ENCODE measurements around the gene EVI5L. TPM values are rescaled to one million over a fixed set of nuclear protein-coding genes. Genes with fewer than 3 reads are reported as not detected.
"Not testable (repeated sequence)": the region's sequence is repeated elsewhere in the genome, so short reads cannot be mapped to it uniquely, and the experiment has no call there.

EVI5L gene
- total RNA-seq, 1 donor from 2014 or later, result 9.6 TPM

DNA sequence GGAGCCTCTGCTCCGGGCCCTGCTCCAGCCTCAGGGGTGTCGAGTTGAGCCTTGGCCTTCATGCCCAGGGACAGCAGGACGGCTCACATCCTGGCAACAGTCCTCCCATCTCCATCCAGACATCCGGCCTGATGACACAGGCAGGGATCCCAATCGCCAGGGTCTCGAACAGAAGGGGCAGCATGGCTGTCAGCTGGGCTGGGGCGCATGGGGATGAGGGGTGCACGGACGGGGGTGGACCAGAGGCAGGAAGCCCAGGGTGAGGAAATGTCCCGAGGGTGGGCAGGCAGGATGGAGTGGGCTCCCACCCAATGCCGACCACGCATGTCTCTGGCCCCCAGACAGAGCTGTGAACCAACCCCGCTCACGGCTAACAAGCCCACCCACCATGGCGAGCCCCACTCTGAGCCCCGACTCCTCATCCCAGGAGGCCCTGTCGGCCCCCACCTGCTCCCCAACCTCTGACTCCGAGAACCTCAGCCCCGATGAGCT, 16.2 kb downstream of the EVI5L start:
- ATAC-seq, result no peak

DNA sequence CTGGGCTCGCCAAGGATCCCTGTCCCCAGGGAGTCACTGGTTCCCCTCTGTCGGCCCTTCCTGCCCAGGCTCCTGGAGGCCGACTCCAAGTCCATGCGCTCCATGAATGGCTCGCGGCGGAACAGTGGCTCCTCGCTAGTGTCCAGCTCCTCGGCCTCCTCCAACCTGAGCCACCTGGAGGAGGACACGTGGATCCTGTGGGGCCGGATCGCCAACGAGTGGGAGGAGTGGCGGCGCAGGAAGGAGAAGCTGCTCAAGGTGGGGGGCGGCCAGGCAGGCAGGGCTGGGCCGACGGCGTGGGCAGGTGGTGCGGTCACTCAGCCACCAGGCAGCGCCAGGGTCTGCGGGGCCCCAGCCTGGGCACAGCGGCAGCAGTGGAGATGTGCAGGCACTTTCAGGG, 17.6 kb downstream of the EVI5L start:
- no peak for ATAC-seq

DNA sequence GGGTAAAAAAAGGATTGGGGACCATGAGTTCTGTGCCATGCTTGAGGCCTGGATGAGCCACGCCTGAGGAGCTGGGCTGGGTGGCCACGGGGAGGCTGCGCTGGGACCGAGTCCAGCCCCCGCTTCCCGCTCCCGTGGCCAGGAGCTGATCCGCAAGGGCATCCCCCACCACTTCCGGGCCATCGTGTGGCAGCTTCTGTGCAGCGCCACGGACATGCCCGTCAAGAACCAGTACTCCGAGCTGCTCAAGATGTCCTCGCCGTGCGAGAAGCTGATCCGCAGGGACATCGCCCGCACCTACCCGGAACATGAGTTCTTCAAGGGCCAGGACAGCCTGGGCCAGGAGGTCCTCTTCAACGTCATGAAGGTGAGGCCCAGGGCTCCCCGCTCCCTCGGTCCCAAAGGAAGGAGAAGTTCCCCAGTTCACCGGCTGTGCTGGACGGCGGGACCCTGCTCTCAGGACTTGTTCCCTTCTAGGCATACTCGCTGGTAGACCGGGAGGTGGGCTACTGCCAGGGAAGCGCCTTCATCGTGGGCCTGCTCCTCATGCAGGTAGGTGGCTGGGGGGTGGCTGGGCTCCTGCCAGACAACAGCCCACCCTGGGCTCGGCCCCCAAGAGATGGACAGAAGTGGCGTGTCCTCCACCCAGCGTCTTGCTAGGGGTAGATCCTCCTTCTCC, 18.9 kb downstream of the EVI5L start:
- ATAC-seq, result no peak

DNA sequence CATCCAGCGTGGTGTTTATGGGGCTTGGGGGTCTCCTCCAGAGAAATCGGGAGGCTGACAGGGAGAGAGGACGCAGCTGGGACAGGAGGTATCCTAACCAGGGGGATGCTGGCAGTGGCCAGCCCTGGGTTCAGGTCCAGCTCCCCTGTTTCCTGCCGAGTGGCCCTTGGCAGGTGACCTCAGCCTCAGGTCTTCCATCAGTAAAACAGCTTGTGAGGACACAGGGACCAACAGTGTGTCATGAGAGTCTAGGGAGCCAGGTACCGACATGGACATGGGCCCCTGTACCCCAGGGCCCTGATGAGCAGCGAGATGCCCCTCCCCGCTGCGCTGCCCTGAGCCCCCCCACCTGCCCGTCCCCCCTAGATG, 19.6 kb downstream of the EVI5L start:
- no peak for ATAC-seq

DNA sequence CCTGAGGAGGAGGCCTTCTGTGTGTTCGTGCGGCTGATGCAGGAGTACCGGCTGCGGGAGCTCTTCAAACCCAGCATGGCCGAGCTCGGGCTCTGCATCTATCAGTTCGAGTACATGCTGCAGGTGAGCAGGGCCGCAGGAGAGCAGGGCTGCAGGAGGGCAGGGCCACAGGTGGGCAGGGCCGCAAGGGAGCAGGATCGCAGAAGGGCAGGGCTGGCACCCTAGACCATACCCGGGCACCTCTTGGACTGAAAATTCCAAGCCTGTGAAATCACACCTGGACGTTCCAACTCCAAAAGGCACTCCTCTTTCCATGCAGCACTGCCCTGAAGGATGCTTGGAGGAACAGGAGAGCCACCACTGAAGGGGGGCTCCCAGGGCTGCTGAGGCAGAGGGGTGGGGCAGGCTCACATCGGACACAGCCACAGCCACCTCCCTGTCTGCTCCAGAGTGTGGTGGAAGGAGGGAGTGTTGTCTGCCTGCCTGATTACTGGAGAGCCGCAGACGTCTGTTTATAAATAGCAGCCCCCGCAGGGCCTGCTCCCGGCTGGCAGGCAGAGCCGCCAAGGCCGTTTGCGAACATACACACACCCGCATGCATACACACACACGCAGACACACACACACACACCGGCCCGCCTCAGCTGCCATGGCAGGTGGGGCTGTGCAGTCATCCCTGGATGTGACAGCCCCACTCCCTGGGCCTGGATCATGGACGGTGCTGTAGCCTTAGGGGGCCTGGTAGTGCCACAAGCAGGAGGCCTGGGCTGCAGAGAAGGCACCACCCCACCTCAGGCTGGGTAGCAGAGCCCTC, 20.2 kb downstream of the EVI5L start:
- no peak for ATAC-seq

DNA sequence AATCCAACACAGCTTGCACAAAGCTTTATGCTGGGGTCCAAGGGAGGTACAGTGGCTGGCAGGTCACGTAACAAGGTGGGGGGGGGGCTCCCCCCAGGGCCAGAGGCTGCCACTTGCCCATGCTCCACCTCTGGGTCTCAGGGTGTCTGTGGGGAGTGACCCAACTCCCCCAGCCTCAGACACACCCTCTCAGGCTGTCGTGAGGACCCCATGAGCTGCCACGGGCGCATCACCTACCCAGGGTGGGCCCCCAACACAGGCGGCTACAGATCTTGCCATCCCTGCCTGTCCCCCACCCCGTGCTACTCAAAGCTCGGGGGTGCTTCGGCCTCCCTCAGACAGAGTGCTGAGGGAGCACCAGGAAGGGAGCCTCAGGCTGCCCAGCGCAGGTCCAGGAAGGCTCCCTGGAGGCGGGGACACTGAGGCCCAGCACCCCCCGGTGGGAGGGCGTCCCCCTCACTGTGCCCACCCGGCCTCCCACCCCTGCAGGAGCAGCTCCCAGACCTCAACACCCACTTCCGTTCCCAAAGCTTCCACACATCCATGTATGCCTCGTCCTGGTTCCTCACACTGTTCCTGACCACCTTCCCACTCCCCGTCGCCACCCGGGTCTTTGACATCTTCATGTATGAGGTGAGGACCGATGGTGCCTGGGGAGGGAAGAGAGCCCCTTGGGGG, 21.1 kb downstream of the EVI5L start:
- no peak for ATAC-seq

DNA sequence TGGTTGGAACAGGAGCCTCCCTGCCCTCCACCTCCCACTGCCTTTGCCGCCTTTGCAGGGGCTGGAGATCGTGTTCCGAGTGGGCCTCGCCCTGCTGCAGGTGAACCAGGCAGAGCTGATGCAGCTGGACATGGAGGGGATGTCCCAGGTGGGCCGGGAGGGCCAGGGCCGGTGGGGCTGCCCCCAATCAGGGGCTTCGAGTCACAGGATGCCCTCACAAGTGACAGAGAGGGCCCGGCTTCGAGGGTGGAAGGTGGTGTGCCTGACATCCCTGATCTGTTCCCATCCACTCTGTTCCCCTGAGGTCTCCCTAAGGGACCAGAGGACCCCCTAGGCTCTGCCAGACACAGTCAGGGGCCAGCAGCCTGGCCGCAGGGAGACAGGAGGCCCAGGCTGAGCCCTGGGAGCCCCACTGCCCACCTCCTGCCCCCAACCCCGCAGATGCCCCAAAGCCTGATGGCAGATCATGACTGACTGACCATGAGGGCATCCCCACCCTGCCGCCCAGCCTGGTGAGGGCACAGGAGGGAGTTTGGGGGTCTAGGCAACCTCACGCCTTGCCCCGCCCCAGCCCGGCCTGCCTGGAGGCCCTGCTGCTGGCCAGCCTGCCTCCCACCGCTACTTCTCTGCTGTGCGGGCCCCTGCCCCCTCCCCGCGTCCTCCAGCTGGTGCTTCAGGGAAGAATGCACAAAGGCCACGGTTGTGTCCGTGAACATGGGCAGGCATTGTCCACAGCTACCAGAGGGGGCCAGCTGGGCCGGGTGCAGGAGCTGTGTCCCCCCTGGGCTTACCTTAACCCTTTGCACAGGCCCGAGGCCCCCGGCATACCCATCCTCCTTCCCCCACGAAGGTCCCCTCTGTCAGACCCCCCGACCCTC, 21.8 kb downstream of the EVI5L start:
- no peak for ATAC-seq

DNA sequence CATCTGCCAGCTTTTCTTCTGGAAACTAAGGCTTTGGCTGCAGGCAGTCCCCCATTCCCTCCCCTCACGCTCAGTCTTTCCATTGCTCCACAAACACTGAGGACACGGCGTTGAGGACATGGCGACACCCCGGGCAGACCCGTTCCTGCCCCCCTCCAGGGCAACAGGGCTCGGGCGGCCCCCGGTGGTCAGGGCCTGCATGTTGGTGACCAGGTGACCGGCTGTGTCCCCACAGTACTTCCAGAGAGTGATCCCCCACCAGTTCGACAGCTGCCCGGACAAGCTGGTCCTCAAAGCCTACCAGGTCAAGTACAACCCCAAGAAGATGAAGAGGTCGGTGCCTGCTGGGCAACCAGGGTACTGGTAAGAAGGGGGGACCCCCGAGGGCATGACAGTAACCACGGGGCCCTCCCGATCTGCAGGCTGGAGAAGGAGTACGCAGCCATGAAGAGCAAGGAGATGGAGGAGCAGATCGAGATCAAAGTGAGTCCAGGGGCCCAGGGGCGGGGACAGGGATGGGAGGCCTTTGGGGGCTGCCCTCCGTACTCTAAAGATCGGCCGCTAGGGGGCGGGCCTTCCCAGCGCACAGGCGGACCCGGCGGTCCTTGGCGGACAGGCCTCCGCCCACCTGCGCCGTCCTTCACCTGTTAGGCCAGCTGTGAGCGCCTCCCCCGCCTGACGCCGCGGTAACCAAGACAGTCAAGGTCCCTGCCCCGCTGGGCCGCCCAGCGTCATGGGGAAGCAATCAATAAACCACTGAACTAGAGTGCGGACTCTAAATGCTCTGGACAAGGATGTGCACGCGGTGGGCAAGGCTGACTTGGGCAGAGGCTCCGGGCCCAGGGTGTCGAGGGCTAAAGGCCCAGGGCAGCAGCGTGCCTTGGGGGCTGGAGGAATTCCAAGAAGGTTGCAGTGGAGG, 23.1 kb downstream of the EVI5L start:
- peak; percentile 74 for ATAC-seq

DNA sequence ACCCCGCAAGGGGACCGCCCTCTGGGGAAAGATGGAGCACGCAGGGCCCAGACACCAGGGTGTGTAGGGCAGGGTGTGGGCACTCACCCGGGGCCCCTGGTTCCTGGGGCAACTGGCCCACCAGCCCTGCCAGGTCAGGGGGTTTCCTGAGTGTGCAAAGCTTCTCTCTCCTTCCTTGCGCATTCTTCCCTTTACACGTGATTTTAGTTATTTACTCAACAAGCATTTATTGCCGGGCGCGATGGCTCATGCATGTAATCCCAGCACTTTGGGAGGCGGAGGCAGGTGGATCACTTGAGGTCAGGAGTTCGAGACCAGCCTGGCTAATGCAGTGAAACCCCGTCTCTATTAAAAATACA, 23.7 kb downstream of the EVI5L start:
- ATAC-seq, result no peak

DNA sequence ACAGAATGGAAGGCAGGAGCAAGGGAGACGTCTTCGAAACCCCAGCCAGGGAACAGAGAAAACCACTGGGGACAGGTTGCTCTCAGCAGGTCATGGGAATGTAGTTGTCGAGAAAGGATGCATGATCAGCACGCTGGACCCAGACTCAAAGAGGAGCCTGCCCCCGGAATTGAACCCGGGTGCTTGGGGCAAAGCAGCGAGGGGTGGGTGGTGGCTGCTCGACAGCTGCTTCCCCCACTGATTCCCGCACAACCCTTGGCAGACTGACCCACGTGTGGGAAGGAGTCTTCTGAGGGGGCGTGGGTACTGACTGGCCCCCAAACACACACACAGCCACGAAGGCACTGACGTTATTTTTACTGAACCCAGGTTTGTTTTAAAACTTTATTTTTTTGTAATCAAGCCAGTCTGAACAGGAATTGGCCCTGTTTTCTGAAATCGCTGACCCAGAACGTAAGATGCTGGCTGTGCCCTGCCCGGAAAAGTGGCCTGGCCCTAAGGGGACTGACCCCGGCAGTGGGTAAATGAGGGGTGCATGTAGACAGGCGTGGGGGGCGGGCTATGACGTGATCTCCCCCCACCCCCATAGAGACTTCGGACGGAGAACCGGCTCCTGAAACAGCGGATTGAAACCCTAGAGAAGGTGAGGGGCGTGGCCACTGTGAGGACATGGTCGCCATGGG, 25.5 kb downstream of the EVI5L start:
- ATAC-seq, result no peak

DNA sequence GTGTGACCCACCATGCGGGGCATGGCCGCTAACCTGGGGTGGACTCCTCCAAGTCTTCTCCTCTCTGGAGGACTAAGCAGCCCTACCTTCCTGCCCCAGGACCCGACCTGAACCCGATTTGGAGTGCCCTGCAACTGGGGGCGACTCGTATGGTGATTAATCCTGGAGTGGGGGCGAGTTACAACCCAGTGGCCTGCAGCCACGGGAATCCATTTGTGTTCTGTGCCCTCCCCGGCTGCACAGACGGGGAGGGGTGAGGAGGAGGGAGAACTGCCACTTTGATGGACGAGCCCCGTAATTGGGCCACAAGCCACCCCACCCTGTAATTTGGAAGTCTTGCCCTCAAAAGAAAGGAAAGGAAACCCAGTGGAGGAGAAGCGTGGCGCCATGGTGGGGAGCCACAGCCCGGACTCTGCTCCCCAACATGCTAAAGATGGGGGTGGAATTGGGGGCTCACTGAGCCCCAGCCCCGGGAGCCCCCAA, 26.1 kb downstream of the EVI5L start:
- ATAC-seq, result no peak

DNA sequence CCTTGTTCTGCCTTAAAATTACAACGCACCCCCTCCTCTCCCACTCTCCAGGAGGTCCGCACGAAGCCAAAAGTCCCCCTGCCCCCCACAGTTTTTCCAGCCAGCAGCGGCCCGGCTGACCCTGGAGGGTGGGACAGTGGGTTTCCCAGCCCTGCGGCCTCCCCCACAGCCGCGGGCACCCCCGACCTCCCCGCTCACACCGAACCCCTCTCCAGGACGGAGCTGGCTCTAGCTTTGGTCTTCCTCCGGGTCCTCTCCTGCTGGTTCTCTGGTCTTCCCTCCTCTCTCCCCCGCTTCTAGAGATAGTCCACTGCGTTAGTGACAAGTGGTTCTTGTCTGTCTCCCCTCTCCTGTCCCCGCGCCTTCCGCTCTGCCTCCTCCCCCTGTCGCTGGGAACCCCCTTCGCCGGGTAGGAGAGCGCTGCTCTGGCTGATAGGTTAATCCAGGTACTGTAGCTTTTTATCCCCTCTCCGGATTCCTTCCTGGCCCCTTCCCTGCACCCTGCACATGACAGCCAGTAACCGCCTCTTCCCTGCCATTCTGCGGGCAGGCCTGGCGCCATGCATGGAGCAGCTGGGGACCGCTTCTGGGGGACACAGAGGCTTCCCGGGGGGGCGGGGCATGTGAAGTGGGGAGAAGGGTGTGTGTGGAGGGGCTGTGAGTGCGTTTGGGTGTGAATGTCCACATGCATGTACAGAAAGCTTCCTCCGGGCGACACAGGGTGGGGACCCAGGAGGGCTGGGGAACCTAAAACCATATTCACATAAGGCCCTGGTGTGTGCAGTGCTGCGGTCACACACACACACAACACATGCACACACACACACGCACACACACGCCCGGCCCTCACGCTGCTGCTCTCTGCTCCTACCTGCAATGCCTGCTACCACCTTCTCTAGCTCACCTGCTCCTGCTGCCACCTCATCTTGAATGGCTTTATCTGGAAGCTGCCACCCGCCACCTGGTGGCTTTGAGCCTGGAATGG, 27.0 kb downstream of the EVI5L start:
- no peak for ATAC-seq

DNA sequence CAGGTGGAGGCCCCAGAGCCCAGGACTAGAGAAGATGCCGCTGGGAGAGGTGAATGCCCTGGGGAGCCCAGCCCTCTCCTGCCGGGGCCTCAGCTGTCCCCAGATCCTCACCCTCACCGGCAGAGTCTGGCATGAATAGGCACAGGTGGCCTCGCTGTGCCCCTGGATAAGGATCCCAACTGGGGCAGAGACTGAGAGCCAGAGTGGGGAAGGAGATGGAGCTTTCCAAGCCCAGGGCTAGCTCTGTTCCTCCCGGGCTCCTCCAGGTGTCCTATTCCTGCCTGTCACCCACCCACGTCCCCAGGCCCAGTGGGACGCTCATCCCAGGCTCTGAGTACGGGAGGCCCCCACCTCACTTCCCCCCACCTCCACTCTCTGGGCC, 27.7 kb downstream of the EVI5L start:
- no peak for ATAC-seq

DNA sequence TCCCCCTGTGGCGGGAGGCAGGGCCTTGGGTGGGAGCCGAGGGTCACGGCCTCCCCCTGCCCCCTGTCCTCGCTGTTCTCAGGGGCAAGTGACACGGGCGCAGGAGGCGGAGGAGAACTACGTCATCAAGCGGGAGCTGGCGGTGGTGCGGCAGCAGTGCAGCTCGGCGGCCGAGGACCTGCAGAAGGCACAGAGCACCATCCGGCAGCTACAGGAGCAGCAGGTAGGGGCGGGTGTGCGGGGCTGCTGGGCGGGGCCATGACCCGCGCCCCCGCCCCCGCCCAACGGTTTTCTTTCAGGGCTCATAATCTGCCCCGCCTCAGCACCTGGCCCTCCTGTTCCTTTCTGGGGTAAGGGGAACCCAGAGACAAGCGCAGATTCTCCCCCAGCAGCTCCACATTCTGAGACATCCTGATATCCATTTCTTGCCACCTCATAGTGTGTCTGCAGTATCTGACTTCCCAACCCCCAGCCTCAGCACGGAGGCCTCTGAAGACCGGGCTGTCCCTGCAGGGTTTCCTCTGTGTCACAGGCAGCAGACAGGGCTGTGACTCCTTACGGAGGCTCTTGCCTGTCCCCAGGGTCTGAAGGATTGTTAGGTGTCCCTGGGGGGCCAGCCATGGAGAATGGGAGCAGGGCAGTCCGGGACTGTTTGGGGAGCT, 28.2 kb downstream of the EVI5L start:
- no peak for ATAC-seq

DNA sequence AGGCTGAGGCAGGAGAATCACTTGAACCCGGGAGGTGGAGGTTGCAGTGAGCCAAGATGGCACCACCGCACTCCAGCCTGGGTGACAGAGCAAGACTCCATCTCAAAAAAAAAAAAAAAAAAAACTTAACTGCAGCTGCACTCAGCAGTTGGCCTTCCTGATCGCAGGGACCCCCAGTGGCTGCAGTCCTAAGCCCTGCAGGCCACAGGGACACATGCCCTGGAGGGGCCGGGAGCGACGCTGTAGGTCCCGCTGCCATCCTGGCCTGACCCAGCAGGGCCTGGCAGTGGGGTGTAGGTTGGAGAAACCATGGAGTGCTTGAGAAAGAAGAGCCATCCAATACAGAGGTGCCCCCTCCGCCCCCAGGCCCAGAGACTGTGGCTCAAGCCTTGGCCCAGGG, 29.1 kb downstream of the EVI5L start:
- not testable (repeated sequence) for ATAC-seq

DNA sequence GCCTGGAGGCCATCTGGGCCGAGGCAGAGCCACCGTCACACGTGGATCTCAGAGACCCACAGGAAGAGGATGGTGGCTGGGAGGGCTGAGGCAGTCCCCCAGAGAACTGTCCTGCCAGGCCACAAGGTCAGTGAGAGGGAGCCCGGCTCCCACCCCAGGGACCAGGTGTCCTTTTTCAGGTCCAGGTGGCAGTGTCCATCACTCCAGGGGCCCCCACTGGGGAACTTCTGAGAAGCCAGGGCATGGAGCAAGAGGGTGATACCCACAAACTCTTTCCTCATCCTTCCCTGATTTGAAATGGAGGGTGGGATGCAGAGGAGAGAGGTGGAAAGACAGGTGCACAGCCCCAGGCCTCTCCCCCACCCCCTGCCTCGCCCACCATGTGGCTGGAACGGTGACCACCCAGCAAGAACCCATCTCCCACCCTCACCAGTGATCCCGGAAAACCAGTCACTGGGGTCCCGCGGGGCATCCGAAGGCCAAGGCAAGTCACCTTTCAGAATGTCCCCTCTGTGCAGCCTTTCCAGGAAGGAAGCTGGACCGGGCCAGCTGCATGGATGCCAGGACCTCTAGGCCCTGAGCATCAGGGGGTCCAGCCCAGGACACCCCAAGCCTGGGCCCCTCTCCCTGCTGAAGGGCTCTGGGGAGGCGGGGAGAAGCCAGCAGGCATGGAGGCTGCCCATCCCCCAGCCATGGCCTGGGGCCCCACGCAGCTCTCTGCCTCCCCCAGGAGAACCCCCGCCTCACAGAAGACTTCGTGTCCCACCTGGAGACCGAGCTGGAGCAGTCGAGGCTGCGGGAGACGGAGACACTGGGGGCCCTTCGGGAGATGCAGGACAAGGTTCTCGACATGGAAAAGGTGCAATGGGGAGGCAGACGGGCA, 30.1 kb downstream of the EVI5L start:
- no peak for ATAC-seq

DNA sequence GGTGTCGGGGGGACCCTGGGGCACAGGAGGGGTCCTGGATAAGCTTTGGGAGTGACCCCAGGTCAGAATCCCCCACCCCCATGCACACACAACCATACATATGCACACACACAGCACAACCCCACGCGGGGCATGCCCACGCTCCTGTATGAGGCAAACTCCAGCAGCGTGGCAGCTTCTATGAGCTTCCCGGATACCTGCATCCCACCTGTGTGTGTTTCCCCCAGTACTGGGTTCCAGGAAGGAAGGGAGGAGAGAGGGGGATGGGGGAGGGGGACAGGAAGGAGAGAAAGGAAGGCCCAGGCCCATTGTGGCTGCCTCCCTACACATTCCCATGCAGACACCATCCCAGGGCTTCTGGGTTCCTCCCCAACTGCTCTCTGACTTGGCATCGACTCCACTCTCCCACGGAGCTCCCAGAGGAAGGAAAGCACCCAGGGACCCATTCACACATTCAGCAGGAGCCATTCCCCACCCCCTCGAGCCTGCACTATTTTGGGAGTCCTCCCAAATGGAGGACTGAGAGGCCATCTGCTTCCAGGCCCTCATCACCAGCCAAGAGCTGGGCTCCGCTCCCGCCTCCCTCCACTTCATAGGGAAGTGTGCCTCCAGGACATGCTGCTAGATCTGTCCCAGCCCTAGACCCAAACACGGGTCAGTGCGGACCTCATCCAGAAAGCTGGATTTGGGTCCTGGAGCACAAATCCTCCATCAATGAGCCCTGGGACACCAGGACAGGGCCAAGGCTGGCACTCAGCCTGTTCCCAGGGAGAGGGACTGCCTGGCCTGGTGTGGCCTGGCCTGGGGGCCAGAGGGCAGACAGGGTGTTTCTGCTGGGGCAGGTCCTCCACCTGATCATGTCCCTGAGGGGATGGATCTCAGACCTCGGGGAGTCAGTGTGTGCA, 30.9 kb downstream of the EVI5L start:
- ATAC-seq, result no peak

Measured in esophagus mucosa (tissue), 1 donor.